ENCODE measurements around the gene DGKD.

Gene DGKD

GRCh38 chr2:233339427-233339826, 14.9 kb upstream of the DGKD start:
- DNase-seq = no peak

- DNase-seq = no peak
These were observed 13.0 kb upstream of the DGKD start for GRCh38 chr2:233341296-233341695.

- DNase-seq = no peak
These were observed 12.0 kb upstream of the DGKD start for GRCh38 chr2:233342301-233342700.

- DNase-seq = no peak
These were observed 11.1 kb upstream of the DGKD start for GRCh38 chr2:233343171-233343705.

- no peak for DNase-seq
These were observed 7.9 kb upstream of the DGKD start for GRCh38 chr2:233346376-233346775.

GRCh38 chr2:233346930-233347329, 7.4 kb upstream of the DGKD start:
- DNase-seq = no peak

- DNase-seq = peak in 1 of 2 donors; percentile 77
These were observed 5.0 kb upstream of the DGKD start for GRCh38 chr2:233349005-233349998.

- peak in 1 of 2 donors; percentile 93 for DNase-seq
These were observed 3.6 kb upstream of the DGKD start for GRCh38 chr2:233350708-233351107.

- peak in 1 of 2 donors; percentile 25 for DNase-seq
These were observed 2.9 kb upstream of the DGKD start for GRCh38 chr2:233351423-233351822.

GRCh38 chr2:233352141-233352842, 2.0 kb upstream of the DGKD start:
- DNase-seq = no peak

GRCh38 chr2:233353101-233353768, 1.1 kb upstream of the DGKD start:
- no peak for DNase-seq

- no peak for DNase-seq
These were observed 218 bp downstream of the DGKD start for GRCh38 chr2:233354500-233354924.

GRCh38 chr2:233354971-233355574, 779 bp downstream of the DGKD start:
- no peak for DNase-seq

GRCh38 chr2:233355916-233356315, 1.6 kb downstream of the DGKD start:
- no peak for DNase-seq

- DNase-seq = peak in 1 of 2 donors; percentile 10
These were observed 2.4 kb downstream of the DGKD start for GRCh38 chr2:233356546-233357308.

GRCh38 chr2:233358335-233358734, 4.0 kb downstream of the DGKD start:
- no peak for DNase-seq

GRCh38 chr2:233358947-233359346, 4.7 kb downstream of the DGKD start:
- DNase-seq = no peak

- no peak for DNase-seq
These were observed 5.5 kb downstream of the DGKD start for GRCh38 chr2:233359823-233360222.

GRCh38 chr2:233360771-233361176, 6.5 kb downstream of the DGKD start:
- no peak for DNase-seq

- DNase-seq = no peak
These were observed 7.0 kb downstream of the DGKD start for GRCh38 chr2:233361297-233361696.

- no peak for DNase-seq
These were observed 8.4 kb downstream of the DGKD start for GRCh38 chr2:233362742-233363141.

- DNase-seq = no peak
These were observed 9.5 kb downstream of the DGKD start for GRCh38 chr2:233363744-233364235.

All from bone marrow (tissue), 2 donors.